ENCODE measurements around the gene ERCC5.

DNA sequence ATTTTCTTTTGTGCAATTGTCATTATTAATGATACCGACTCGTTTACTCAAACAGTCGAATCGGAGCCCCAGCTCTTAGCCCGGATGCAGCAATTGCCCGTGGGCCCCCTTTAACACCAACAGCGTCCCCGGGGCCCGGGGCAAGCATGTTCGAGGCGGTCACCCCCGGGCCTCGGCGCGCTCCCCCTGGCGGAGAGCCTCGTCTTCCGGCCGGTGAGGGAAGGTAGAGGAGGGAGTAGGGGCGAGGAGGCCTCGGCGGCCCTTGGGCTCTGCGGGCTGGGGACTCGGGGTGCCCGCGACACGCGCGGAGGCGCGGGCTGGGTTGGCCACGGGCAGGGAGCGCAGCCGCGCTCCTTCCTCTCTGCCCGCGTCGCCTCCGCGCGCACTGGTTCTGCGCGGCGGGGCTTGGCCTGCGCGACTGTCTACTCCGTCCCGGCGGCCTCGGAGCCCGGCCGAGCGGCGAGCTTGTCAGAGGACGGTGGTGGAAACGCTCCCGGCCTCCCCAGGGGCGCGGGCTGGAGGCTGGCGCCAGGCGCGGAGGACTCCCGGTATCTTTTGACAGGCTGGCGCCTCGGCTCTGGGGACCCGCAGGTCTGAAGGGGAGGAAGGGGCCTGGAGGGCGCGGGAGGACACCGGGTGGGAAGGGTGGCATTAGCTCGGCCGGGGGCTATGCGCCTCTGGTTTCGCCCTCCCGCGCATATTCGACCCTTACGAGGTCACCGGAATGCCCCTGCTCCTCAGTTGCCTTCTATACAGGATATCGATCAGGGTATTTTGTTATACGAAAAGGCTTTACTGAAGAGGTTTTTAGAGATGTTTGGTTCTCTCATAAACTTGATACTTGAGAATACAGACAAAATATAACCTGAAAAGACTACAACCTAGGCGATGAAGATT, 45.4 kb upstream of the ERCC5 start:
- TF ChIP-seq CTCF (IDR thresholded peaks at IDR 0.05; ENCODE audit: poor library complexity) (peak; percentile 73), EZH2phosphoT487 (IDR thresholded peaks at IDR 0.05; ENCODE audit: low read depth, severe bottlenecking, unreplicated experiment) (no peak), EZH2 (IDR thresholded peaks at IDR 0.05; ENCODE audit: borderline replicate concordance) (no peak)
